Activated CD8-positive, alpha-beta T cell treated with anti-CD3 and anti-CD28 coated beads for 36 hours (primary cell): Measurements from ENCODE around the gene KCTD14. TPM values are rescaled to one million over a fixed set of nuclear protein-coding genes. Genes with fewer than 3 reads are reported as not detected.

Source experiments
- ATAC-seq: fragments of 200-7000 bp; cut with Tn5 transposase; one replicate; pipeline ENCODE4 v1.10.0; 2021; ENCODE audit warnings: mild to moderate bottlenecking, moderate library complexity
- CTCF ChIA-PET: fragments of 350-600 bp; sonication (Branson Sonifier 250); formaldehyde crosslinking; loops from one replicate; lab custom pipeline; 2021; ENCODE audit warnings: antibody characterized with exemption; lab: Charles Lee
- POLR2A ChIA-PET: fragments of 350-600 bp; sonication (Branson Sonifier 250); formaldehyde crosslinking; loops from one replicate; lab custom pipeline; 2021; ENCODE audit warnings: antibody characterized with exemption; lab: Charles Lee
- DNase-seq: peaks from one replicate; pipeline ENCODE4 v3.0.0-alpha.2; 2020
- H3K27ac Mint-ChIP-seq: one replicate; pipeline ENCODE4 v1.8.0; 2021; ENCODE audit warnings: mild to moderate bottlenecking, mixed read lengths
- H3K27me3 Mint-ChIP-seq: one replicate; pipeline ENCODE4 v1.8.0; 2021; ENCODE audit warnings: mixed read lengths
- H3K36me3 Mint-ChIP-seq: one replicate; pipeline ENCODE4 v1.8.0; 2021; ENCODE audit warnings: low read depth, mixed read lengths
- H3K4me1 Mint-ChIP-seq: one replicate; pipeline ENCODE4 v1.8.0; 2021; ENCODE audit warnings: low read depth, mixed read lengths
- H3K4me3 Mint-ChIP-seq: one replicate; pipeline ENCODE4 v1.8.0; 2021; ENCODE audit warnings: mild to moderate bottlenecking, moderate library complexity, mixed read lengths
- H3K9me3 Mint-ChIP-seq: one replicate; pipeline ENCODE4 v1.8.0; 2021; ENCODE audit warnings: mixed read lengths
- CTCF ChIP-seq: fragments of 200-600 bp; IDR thresholded peaks from one replicate; pipeline ENCODE4 v1.8.0; 2022; ENCODE audit warnings: antibody characterized with exemption, mild to moderate bottlenecking
- intact Hi-C: fragments of 100-400 bp; cut with micrococcal nuclease; formaldehyde crosslinking; loops from one replicate; pipeline ENCODE4 v1.10.0; 2022
- total RNA-seq, 2 experiments: library from RNA; stranded (reverse); gene quantifications; one replicate each; pipeline ENCODE4 v1.2.3, GENCODE V29; 2021

Gene KCTD14
- total RNA-seq, 2 experiments from 2014 or later, result 0.16 TPM; not detected in 1

- intact Hi-C loops, result no loop called here
- no peaks in the 10 kb centered on the region for H3K9me3 Mint-ChIP-seq
- no peak for TF ChIP-seq CTCF
- ATAC-seq (no peak), DNase-seq (no peak)
- no peaks in the 10 kb centered on the region for H3K36me3 Mint-ChIP-seq
- ChIA-PET POLR2A (no interaction called here), CTCF (interaction anchor here (1.1 kb wide), 1 partner anchor 18 kb away, joined by 3 read pairs; no protein-coding TSS in a partner anchor)
- H3K27ac Mint-ChIP-seq, result no peak overlapping the region
- no peak overlapping the region for H3K4me3 Mint-ChIP-seq
- no peaks in the 10 kb centered on the region for H3K4me1 Mint-ChIP-seq
- H3K27me3 Mint-ChIP-seq, result peaks cover 1% of the 10 kb centered on the region
These were observed 4.7 kb upstream of the KCTD14 start for GRCh38 chr11:78027759-78028158.

DNA sequence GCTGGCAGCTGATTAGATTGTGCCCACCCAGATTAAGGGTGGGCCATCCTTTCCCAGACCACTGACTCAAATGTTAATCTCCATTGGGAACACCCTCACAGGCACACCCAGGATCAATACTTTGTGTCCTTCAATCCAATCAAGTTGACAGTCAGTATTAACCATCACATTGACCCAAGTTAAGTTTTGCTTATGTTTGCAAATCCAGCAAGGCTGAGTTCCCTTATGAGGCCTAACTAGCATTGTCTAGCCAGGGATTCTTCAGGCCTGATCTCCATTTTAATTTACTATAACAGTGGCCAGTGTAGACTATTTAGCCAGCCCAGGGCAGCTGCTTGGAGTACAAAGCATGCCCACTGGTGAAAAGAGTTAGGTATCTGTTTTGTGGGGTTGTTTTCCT, 2.3 kb upstream of the KCTD14 start:
- no peaks in the 10 kb centered on the region for H3K4me1 Mint-ChIP-seq
- intact Hi-C loops, result no loop called here
- POLR2A ChIA-PET, result no interaction called here
- no peaks in the 10 kb centered on the region for H3K36me3 Mint-ChIP-seq
- H3K9me3 Mint-ChIP-seq, result no peaks in the 10 kb centered on the region
- TF ChIP-seq CTCF, result no peak
- no peak overlapping the region for H3K4me3 Mint-ChIP-seq
- peaks cover 12% of the 10 kb centered on the region for H3K27me3 Mint-ChIP-seq
- no peak for ATAC-seq
- no peak for DNase-seq
- CTCF ChIA-PET, result no interaction called here
- H3K27ac Mint-ChIP-seq, result no peak overlapping the region

- intact Hi-C loops, result no loop called here
- no peak for TF ChIP-seq CTCF
- CTCF ChIA-PET, result interaction anchor here (0.9 kb wide), 1 partner anchor 24 kb away, joined by 3 read pairs; no protein-coding TSS in a partner anchor
- no peaks in the 10 kb centered on the region for H3K4me1 Mint-ChIP-seq
- DNase-seq (no peak), ATAC-seq (no peak)
- H3K27ac Mint-ChIP-seq, result no peak overlapping the region
- peaks cover 12% of the 10 kb centered on the region for H3K27me3 Mint-ChIP-seq
- no peaks in the 10 kb centered on the region for H3K9me3 Mint-ChIP-seq
- H3K4me3 Mint-ChIP-seq, result no peak overlapping the region
- no peaks in the 10 kb centered on the region for H3K36me3 Mint-ChIP-seq
- POLR2A ChIA-PET, result no interaction called here
These were observed 350 bp upstream of the KCTD14 start for GRCh38 chr11:78023426-78023825.

GRCh38 chr11:78021611-78022010, 1.5 kb downstream of the KCTD14 start:
- POLR2A ChIA-PET, result no interaction called here
- no peak for DNase-seq
- H3K36me3 Mint-ChIP-seq, result no peaks in the 10 kb centered on the region
- intact Hi-C loops, result no loop called here
- no peak overlapping the region for H3K27ac Mint-ChIP-seq
- no peak overlapping the region for H3K4me3 Mint-ChIP-seq
- H3K27me3 Mint-ChIP-seq, result peaks cover 12% of the 10 kb centered on the region
- H3K9me3 Mint-ChIP-seq, result no peaks in the 10 kb centered on the region
- TF ChIP-seq CTCF, result no peak
- H3K4me1 Mint-ChIP-seq, result no peaks in the 10 kb centered on the region
- no peak for ATAC-seq
- CTCF ChIA-PET, result interaction anchor here (2.5 kb wide), 1 partner anchor 24 kb away, joined by 15 read pairs; no protein-coding TSS in a partner anchor

DNA sequence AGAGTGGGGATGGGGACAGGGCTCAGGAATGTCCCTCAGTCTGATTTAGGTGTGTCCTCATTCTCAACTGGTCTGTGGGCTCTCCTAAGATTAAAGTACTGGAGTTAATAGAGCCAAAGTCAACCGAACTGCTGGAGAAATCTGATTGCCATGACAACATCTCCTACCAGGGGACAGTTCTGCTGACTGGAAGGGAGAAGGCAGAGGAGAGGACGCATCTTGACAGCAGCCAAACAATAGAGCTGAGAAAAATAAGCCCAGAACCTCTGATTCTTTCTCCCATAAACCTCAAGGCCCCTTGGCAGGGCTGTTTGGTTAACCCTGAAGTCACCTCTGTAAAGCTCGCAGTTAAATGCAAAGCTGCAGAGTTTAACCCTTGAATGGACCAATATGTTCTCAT, 2.8 kb downstream of the KCTD14 start:
- intact Hi-C loops, result no loop called here
- no peak overlapping the region for H3K27ac Mint-ChIP-seq
- CTCF ChIA-PET, result interaction anchor here (1.3 to 2.5 kb wide), 2 partner anchors 21 to 26 kb away, joined by 3 to 15 read pairs; no protein-coding TSS in a partner anchor
- TF ChIP-seq CTCF, result no peak
- DNase-seq (no peak), ATAC-seq (no peak)
- no peaks in the 10 kb centered on the region for H3K36me3 Mint-ChIP-seq
- no peaks in the 10 kb centered on the region for H3K9me3 Mint-ChIP-seq
- H3K27me3 Mint-ChIP-seq, result peaks cover 12% of the 10 kb centered on the region
- no peaks in the 10 kb centered on the region for H3K4me1 Mint-ChIP-seq
- no peak overlapping the region for H3K4me3 Mint-ChIP-seq
- POLR2A ChIA-PET, result no interaction called here
